Activated CD8-positive, alpha-beta T cell treated with anti-CD3 and anti-CD28 coated beads for 36 hours (primary cell): ENCODE data around the gene HCK. TPM values are rescaled to one million over a fixed set of nuclear protein-coding genes. Genes with fewer than 3 reads are reported as not detected.

Experiments
- ATAC-seq: fragments of 200-7000 bp; cut with Tn5 transposase; one replicate; pipeline ENCODE4 v1.10.0; 2021; ENCODE audit warnings: mild to moderate bottlenecking, moderate library complexity
- CTCF ChIA-PET: fragments of 350-600 bp; sonication (Branson Sonifier 250); formaldehyde crosslinking; loops from one replicate; lab custom pipeline; 2021; ENCODE audit warnings: antibody characterized with exemption; lab: Charles Lee
- POLR2A ChIA-PET: fragments of 350-600 bp; sonication (Branson Sonifier 250); formaldehyde crosslinking; loops from one replicate; lab custom pipeline; 2021; ENCODE audit warnings: antibody characterized with exemption; lab: Charles Lee
- DNase-seq: peaks from one replicate; pipeline ENCODE4 v3.0.0-alpha.2; 2020
- H3K27ac Mint-ChIP-seq: one replicate; pipeline ENCODE4 v1.8.0; 2021; ENCODE audit warnings: mild to moderate bottlenecking, mixed read lengths
- H3K27me3 Mint-ChIP-seq: one replicate; pipeline ENCODE4 v1.8.0; 2021; ENCODE audit warnings: mixed read lengths
- H3K36me3 Mint-ChIP-seq: one replicate; pipeline ENCODE4 v1.8.0; 2021; ENCODE audit warnings: low read depth, mixed read lengths
- H3K4me1 Mint-ChIP-seq: one replicate; pipeline ENCODE4 v1.8.0; 2021; ENCODE audit warnings: low read depth, mixed read lengths
- H3K4me3 Mint-ChIP-seq: one replicate; pipeline ENCODE4 v1.8.0; 2021; ENCODE audit warnings: mild to moderate bottlenecking, moderate library complexity, mixed read lengths
- H3K9me3 Mint-ChIP-seq: one replicate; pipeline ENCODE4 v1.8.0; 2021; ENCODE audit warnings: mixed read lengths
- intact Hi-C: fragments of 100-400 bp; cut with micrococcal nuclease; formaldehyde crosslinking; loops from one replicate; pipeline ENCODE4 v1.10.0; 2022
- total RNA-seq, 2 experiments: library from RNA; stranded (reverse); gene quantifications; one replicate each; pipeline ENCODE4 v1.2.3, GENCODE V29; 2021
- TF ChIP-seq, protein P1 (sequence below): fragments of 200-600 bp; IDR thresholded peaks from one replicate; pipeline ENCODE4 v1.8.0; 2022; ENCODE audit warnings: antibody characterized with exemption, mild to moderate bottlenecking

Gene HCK
- total RNA-seq, 2 experiments from 2014 or later, result not detected

DNA sequence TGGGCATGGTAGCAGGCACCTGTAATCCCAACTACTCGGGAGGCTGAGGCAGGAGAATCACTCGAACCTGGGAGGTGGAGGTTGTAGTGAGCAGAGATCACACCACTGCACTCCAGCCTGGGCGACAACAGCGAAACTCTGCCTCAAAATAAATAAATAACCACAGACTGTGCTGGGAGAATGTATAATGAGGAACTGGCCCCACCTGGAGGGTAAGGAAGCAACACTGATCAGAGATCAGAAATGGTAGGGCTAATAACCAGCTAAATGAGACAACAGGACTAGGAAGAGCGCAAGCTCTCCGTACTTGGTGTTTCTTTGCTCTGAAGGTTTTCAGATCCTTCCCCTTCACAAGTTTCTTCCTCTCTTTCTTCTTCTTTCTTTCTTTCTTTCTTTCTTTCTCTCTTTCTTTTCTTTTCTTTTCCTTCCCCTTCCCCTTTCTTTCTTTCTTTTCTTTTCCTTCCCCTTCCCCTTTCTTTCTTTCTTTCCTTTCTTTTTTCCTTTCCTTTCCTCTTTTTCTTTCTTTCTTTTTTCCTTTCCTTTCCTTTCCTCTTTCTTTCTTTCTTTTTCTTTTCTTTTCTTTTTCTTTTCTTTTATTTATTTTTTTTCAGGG lies 27.3 kb upstream of the HCK start:
- intact Hi-C loops, result no loop called here
- ChIA-PET POLR2A (no interaction called here), CTCF (no interaction called here)
- Mint-ChIP-seq H3K27me3 (peaks cover 35% of the 10 kb centered on the region), H3K9me3 (no peaks in the 10 kb centered on the region), H3K4me3 (no peak overlapping the region), H3K36me3 (no peaks in the 10 kb centered on the region), H3K4me1 (peaks cover 7% of the 10 kb centered on the region), H3K27ac (no peak overlapping the region)
- ATAC-seq (no peak), DNase-seq (no peak)
- TF ChIP-seq, protein P1, sequence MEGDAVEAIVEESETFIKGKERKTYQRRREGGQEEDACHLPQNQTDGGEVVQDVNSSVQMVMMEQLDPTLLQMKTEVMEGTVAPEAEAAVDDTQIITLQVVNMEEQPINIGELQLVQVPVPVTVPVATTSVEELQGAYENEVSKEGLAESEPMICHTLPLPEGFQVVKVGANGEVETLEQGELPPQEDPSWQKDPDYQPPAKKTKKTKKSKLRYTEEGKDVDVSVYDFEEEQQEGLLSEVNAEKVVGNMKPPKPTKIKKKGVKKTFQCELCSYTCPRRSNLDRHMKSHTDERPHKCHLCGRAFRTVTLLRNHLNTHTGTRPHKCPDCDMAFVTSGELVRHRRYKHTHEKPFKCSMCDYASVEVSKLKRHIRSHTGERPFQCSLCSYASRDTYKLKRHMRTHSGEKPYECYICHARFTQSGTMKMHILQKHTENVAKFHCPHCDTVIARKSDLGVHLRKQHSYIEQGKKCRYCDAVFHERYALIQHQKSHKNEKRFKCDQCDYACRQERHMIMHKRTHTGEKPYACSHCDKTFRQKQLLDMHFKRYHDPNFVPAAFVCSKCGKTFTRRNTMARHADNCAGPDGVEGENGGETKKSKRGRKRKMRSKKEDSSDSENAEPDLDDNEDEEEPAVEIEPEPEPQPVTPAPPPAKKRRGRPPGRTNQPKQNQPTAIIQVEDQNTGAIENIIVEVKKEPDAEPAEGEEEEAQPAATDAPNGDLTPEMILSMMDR, result peak; percentile 27

DNA sequence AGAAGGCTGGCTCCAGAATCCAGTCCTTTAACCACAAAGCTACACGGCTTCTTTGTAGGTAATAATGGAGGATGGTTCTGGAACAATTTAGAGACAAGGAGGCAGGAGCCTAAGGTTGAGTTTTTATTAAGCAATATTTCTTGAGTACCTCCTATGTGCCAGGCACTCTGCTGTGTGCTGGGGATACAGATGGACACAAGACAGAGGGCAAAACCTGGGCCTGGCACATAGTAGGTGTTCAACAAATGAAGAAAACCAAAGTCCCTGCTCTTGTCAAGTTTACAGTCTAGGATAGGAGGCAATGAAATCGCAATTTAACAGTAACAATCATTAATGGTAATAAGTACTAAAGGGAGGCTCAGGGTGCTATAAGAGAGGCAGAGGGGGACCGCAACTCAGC lies 24.4 kb upstream of the HCK start:
- ATAC-seq (no peak), DNase-seq (no peak)
- CTCF ChIA-PET, result no interaction called here
- Mint-ChIP-seq H3K27me3 (peaks cover 12% of the 10 kb centered on the region), H3K4me1 (no peaks in the 10 kb centered on the region), H3K36me3 (no peaks in the 10 kb centered on the region), H3K27ac (no peak overlapping the region), H3K9me3 (no peaks in the 10 kb centered on the region), H3K4me3 (no peak overlapping the region)
- POLR2A ChIA-PET, result no interaction called here
- intact Hi-C loops, result no loop called here
- TF ChIP-seq, protein P1, result no peak

DNA sequence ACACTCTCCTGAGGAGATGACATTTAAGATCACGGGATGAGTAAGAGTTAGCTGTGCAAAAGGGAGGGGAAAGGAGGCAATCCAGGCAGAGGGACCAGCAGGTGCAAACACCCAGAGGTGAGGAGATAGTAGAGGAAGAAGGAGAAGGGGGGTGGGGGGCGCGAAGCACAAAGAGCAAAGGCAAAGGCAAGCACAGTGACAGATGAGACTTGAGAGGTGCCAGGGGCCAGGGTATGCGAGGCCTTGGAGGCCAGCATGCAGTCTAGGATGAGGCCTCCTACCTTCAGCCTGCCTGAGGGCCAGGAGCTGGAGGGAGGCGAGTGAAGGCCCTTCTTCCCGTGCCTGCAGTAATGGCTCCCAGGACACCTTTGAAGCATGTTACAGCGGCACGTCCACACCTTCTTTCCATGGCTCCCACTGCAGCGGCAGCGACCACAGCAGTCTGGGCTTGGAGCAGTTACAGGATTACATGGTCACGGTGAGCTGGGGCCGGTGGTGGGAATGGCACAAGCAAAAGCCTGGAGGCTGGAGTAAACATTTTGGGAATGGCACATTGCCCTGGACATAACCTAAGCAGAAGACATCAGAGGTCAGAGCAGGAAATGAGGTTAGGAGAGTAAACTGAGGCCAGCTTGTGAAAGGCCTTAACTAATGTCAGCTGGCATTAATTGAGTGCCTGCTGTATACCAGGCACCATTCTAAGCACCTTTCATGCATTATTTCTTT lies 23.2 kb upstream of the HCK start:
- TF ChIP-seq, protein P1, result no peak
- ATAC-seq, result no peak
- Mint-ChIP-seq H3K27me3 (peaks cover 9% of the 10 kb centered on the region), H3K9me3 (no peaks in the 10 kb centered on the region), H3K4me3 (no peak overlapping the region), H3K27ac (no peak overlapping the region), H3K36me3 (no peaks in the 10 kb centered on the region), H3K4me1 (no peaks in the 10 kb centered on the region)
- ChIA-PET POLR2A (no interaction called here), CTCF (interaction anchor here (2.9 to 5.3 kb wide), 5 partner anchors 8 to 206 kb away, joined by 18 to 35 read pairs (median 27); no protein-coding TSS in a partner anchor)
- intact Hi-C loops, result no loop called here
- DNase-seq, result no peak

DNA sequence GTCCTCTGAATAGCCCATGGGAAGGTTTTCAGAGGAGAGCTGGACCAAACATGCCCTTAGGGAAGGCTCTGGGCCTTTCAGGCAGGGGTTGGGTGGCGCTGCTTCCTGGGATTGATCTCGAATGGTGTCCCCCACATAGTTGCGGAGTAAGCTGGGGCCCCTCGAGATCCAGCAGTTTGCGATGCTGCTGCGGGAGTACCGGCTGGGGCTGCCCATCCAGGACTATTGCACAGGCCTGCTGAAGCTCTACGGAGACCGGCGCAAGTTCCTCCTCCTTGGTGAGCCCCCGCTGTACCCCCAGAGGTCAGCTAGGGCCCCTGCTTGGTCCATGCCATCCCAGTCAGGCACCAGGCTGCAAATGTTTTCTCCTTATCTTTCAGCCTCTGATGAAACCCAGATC lies 22.5 kb upstream of the HCK start:
- CTCF ChIA-PET, result interaction anchor here (0.7 to 5.3 kb wide), 10 partner anchors 8 to 207 kb away, joined by 4 to 40 read pairs (median 26); partner anchors contain the start of gene PDRG1
- ATAC-seq, result no peak
- POLR2A ChIA-PET, result no interaction called here
- TF ChIP-seq, protein P1, result no peak
- H3K4me1 Mint-ChIP-seq, result no peaks in the 10 kb centered on the region
- intact Hi-C loops, result no loop called here
- no peak overlapping the region for H3K27ac Mint-ChIP-seq
- no peak overlapping the region for H3K4me3 Mint-ChIP-seq
- H3K9me3 Mint-ChIP-seq, result no peaks in the 10 kb centered on the region
- H3K27me3 Mint-ChIP-seq, result peaks cover 9% of the 10 kb centered on the region
- no peak for DNase-seq
- no peaks in the 10 kb centered on the region for H3K36me3 Mint-ChIP-seq
